Right cardiac atrium (tissue), 5 donors: Measurements from ENCODE around the gene DSN1. TPM values are rescaled to one million over a fixed set of nuclear protein-coding genes. Genes with fewer than 3 reads are reported as not detected.

Experiments
- ATAC-seq, 2 donors: fragments of 200-7000 bp; cut with Tn5 transposase; one replicate each; pipeline versions ENCODE4 v1.8.0 to v1.9.1; 2020; ENCODE audit warnings: moderate library complexity in 2 of 2, mild to moderate bottlenecking in 1 of 2
- DNase-seq, 3 donors: peaks; one replicate each; pipeline ENCODE4 v3.0.0-alpha.2; 2020
- H3K27ac ChIP-seq: one replicate; pipeline ENCODE4 v1.5.1; 2013; ENCODE audit warnings: mild to moderate bottlenecking, low read length, control low read depth, moderate library complexity
- H3K27me3 ChIP-seq: one replicate; pipeline ENCODE4 v1.6.1; 2013; ENCODE audit not compliant: control insufficient read depth, insufficient read depth
- H3K4me1 ChIP-seq: one replicate; pipeline ENCODE4 v1.6.1; 2013; ENCODE audit warnings: low read length; ENCODE audit not compliant: control insufficient read depth, insufficient read depth
- H3K4me3 ChIP-seq: one replicate; pipeline ENCODE4 v1.5.1; 2013; ENCODE audit warnings: low read length, control low read depth
- H3K9me3 ChIP-seq: one replicate; pipeline ENCODE4 v1.6.1; 2013; ENCODE audit warnings: low read length; ENCODE audit not compliant: control insufficient read depth
- WGBS: extraction: QIAGEN DNeasy Blood & Tissue Kit; methylation state at CpG from one replicate; pipeline ENCODE4 v1.1.7; 2013; 5-methylcytosine and 5-hydroxymethylcytosine counted together
- intact Hi-C, 4 donors: fragments of 100-400 bp; cut with DNase I; formaldehyde crosslinking; loops; one replicate each; pipeline versions ENCODE4 v1.11.0 to v1.14.0; 2022 to 2023
- polyA plus RNA-seq: library from polyadenylated mRNA; stranded (reverse); fragments of 200-250 nt; gene quantifications from one replicate; pipeline ENCODE4 v1.2.3, GENCODE V29; 2013
- total RNA-seq, 4 donors: library from RNA; stranded (reverse); fragmentation: NEBNext Ultra II Directional; extraction: Animal tissue kit (Norgen Biotek cat#: 25700); gene quantifications; one replicate each; pipeline ENCODE4 v1.2.1, GENCODE V29; 2021
- donor health status: healthy with polysubstance abuse.
- donor health status: DM: no; HTN: yes; CAD: no.
- donor health status: DM: no; HTN: no; CAD: no.
- donor health status: DM: no; HTN: yes; CAD: no; lungs with severe emphysema.
- donor health status: DM: yes; HTN: yes; CAD: no.

The DSN1 gene
- total and polyA plus RNA-seq, 5 donors, result 4.9 to 7.5 (median 5.3) TPM

DNA sequence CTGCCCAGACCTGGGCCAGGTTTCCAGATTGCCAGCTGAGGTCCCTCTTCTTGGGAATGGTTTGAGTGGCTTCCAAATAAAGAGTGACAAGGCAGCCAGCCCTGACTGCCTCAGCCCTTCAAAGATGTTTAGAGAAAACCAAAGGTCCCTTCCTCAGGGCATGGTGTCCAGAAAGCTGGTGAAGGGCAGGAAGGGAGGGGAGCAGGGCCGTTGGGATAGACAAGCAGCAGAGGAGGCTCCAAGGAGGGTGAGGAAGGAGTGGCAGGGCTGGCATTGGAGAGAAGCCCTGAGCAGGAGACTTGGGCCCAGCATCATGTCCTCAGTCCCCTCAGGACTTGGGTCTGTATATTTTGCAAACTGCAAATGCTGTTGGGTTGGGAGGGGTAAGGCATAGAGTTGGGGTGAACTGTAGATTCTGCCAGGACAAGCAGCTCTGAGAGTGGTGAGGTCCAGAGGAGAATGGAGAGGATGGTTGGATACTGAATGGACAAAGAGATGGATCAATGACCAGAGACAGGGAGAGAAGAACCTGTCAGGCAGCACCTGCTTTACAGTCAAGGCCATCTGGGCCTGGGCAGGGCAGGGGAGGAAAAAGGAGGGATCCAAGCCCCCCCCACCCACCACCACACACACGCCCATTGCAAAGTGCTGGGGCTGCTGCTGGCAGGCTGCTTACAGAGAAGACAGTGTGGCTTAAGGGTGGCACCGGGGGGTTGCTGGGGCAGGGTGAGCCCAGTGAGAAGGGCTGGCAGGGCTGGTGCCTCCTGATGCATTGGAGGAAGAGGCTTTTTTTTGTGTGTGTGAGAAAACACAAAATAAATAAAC lies 5.5 kb upstream of the DSN1 start:
- ATAC-seq, result no peak
- Histone ChIP-seq H3K4me3 (no peak overlapping the region), H3K27me3 (no peaks in the 10 kb centered on the region), H3K4me1 (peaks cover 3% of the 10 kb centered on the region), H3K9me3 (no peaks in the 10 kb centered on the region), H3K27ac (no peak overlapping the region)
- no peak for DNase-seq
- 59% methylated on average over 3 of the region's 3 CpGs for WGBS
- intact Hi-C loops, result no loop called here

DNA sequence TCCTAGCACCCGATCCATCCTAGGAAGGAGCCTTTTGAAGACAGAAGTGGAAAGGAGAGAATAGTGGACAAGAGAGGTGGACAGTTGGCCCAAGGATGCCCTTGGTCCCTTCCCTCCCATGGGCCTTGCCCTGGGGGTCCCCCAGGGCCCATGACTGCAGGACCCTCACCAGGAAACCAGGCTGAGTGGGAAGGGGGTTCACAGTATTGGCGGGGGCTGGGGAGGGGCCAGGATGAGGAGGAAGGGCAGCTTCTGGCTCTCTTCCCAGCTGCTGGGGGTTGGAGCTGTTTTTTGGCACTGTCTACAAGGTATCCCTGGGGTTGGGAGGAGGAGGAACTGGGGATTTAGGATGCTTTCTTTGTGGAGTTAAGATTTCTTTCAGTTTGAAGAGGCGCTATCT lies 4.0 kb upstream of the DSN1 start:
- DNase-seq, result no peak

DNA sequence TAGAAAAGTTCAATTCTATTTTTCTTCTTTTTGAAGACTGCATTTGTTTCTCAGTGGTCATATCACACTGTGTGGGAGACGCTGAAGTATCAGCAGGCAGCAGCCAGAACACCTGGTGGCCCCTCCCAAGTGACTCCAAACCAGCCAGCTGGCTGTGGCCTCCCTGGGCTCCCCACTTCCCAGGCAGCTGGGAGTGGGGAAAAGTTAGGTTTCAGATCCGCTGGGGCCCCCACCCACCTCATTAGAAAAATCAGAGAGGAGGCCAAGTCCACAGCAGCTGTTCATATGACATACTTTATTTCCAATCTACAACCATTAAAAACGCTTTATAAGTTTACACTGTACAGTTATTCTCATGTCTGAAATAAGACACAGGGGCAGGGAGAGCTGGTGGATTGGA lies 3.6 kb upstream of the DSN1 start:
- no peak overlapping the region for H3K4me3 ChIP-seq
- intact Hi-C loops, result no loop called here
- H3K9me3 ChIP-seq, result no peaks in the 10 kb centered on the region
- no peak overlapping the region for H3K27ac ChIP-seq
- 65% methylated on average over 3 of the region's 3 CpGs for WGBS
- no peaks in the 10 kb centered on the region for H3K27me3 ChIP-seq
- peaks cover 5% of the 10 kb centered on the region for H3K4me1 ChIP-seq
- DNase-seq, result no peak
- no peak for ATAC-seq

More for the DNA sequence above, 4.0 kb upstream of the DSN1 start:
- Histone ChIP-seq H3K27me3 (no peaks in the 10 kb centered on the region), H3K4me1 (peaks cover 5% of the 10 kb centered on the region), H3K4me3 (no peak overlapping the region), H3K9me3 (no peaks in the 10 kb centered on the region), H3K27ac (no peak overlapping the region)
- 60% methylated on average over 3 of the region's 3 CpGs for WGBS
- ATAC-seq, result no peak
- intact Hi-C loops, result no loop called here

DNA sequence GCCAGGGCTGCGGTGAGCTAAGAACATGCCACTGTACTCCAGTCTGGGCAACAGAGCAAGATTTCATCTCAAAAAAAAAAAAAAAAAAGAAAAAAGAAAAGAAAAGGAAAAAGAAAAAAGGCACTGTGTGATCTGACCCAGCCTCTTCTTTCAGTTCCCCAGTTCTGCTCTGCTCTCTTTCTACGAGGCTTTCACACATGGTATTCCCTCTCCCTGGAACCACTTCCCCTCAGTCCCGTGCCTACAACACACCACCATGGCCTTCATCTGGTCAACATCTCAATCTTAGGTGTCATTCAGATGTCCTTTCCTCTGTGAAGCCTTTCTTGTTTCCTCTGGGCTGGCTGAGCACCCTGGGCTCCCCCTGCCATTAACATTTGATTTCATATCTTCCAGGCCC lies 2.3 kb upstream of the DSN1 start:
- no peaks in the 10 kb centered on the region for H3K27me3 ChIP-seq
- H3K4me1 ChIP-seq, result peaks cover 5% of the 10 kb centered on the region
- no peak overlapping the region for H3K4me3 ChIP-seq
- intact Hi-C loops, result loop anchor here in 1 of 4 donors (2.0 kb wide), 1 partner anchor 87 kb away; a partner anchor contains a TSS
- DNase-seq (no peak), ATAC-seq (no peak)
- no peaks in the 10 kb centered on the region for H3K9me3 ChIP-seq
- 84% methylated on average over 3 of the region's 3 CpGs for WGBS
- no peak overlapping the region for H3K27ac ChIP-seq

DNA sequence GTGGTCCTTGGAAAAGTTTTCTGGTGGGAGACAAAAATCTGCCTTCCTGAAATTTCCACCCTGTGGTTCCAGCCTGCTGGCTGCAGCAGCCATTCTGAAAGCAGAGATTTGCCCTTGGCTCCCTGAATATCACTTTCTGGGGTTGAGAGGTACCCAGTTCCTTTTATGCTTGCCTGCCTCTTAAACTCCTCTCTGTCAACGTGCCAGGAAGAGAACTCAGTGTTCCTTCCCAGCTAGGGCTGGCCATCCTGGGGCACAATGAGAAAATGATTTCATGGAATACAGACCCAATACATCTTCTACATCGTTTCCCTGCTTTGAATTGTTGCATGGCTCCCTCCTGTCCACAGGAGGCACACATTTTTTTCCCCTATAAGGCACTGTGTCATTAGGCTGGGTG lies 1.6 kb upstream of the DSN1 start:
- WGBS, result 66% methylated on average over 2 of the region's 2 CpGs
- DNase-seq, result no peak
- intact Hi-C loops, result loop anchor here in 1 of 4 donors (2.0 kb wide), 1 partner anchor 88 kb away; a partner anchor contains a TSS

DNA sequence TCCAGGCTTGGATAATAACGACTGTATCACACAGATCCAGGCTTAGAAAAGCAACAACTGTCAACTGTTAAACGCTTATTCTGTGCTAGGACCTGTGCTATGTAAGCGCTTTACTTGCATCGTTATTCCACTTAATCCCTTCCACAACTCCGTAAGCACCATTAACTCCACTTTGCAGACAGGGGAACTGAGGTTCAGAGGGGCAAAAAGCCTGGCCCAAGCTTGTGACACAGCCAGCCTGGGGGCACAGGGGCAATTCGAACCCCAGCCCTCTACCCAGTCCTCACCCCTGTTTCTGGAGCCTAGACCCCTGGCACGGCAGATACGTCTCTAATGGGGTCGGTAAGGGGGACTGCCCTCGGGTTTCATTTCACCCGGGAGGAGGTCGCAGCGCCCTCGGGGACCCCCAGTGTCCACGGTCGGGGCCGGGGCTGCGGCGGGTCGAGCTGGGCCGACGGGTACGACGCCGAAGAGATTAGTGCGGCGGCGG lies 411 bp downstream of the DSN1 start:
- under 1% methylated on average over 28 of the region's 28 CpGs for WGBS
- ATAC-seq, result peak in 1 of 2 donors; percentile 59

More for the DNA sequence above, 1.6 kb upstream of the DSN1 start:
- no peak overlapping the region for H3K4me3 ChIP-seq
- no peaks in the 10 kb centered on the region for H3K27me3 ChIP-seq
- H3K27ac ChIP-seq, result peak overlapping the region; percentile 86
- no peaks in the 10 kb centered on the region for H3K9me3 ChIP-seq
- ATAC-seq, result no peak
- peaks cover 5% of the 10 kb centered on the region for H3K4me1 ChIP-seq

DNA sequence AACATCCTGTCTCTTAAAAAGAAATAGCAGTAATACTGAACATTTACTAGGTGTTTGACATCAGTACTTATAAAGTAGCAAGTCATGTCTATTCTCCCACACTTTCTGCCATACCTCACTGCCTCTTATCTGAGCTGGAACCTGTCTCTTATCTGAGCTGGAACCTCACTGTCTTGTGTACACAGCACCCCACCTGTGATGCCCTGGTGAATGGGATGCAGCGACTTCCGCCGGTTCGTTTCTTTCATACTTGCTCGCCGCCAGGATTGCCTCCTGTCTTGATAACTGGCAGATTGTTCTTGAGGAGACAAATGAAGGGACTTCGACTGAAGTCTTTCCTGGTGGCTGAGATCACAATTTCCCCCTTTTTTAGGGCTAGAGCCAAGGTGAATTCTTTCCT lies 2.9 kb downstream of the DSN1 start:
- peaks cover 5% of the 10 kb centered on the region for H3K4me1 ChIP-seq
- 69% methylated on average over 7 of the region's 7 CpGs for WGBS
- H3K9me3 ChIP-seq, result no peaks in the 10 kb centered on the region
- no peak for ATAC-seq
- no peak overlapping the region for H3K27ac ChIP-seq
- no peak overlapping the region for H3K4me3 ChIP-seq
- intact Hi-C loops, result no loop called here
- no peak for DNase-seq
- no peaks in the 10 kb centered on the region for H3K27me3 ChIP-seq

More for the DNA sequence above, 411 bp downstream of the DSN1 start:
- H3K27me3 ChIP-seq, result no peaks in the 10 kb centered on the region
- no peak for DNase-seq
- no peaks in the 10 kb centered on the region for H3K9me3 ChIP-seq
- peak overlapping the region; percentile 59 for H3K4me3 ChIP-seq
- no peak overlapping the region for H3K27ac ChIP-seq
- H3K4me1 ChIP-seq, result peaks cover 5% of the 10 kb centered on the region
- intact Hi-C loops, result no loop called here

DNA sequence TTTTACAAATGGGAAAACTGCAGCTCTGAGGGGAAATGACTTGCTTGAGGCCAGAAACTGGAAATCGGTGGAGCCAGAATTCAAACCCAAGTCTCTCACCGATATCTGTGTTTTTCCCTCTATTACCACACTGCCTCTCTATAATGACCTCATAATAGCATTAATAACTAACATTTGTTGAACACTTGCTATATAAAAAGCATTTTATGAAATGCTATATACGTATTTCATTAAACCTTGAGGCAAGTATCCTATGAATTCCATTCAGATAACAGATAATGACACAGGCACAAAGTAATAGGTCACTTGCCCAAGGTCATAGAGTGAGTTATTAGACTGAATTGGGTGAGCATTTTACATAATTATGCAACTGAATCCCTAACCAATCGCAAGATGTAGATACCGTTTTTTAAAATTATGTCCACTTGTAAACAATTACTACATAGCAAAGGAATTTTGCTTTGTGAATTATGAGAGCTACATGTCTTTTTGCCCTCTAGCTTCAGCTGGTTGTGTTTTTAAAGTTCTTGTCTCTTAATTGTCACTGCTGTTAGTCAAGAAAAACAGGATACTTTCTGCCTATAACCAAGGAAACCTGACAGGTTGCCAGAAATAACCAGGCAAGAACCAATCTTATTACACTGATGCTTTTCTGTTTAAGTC lies 4.7 kb downstream of the DSN1 start:
- ATAC-seq (no peak), DNase-seq (no peak)
- Histone ChIP-seq H3K9me3 (no peaks in the 10 kb centered on the region), H3K4me3 (no peak overlapping the region), H3K27me3 (no peaks in the 10 kb centered on the region), H3K4me1 (peaks cover 2% of the 10 kb centered on the region), H3K27ac (no peak overlapping the region)
- intact Hi-C loops, result no loop called here
- WGBS, result 48% methylated on average over 5 of the region's 5 CpGs

DNA sequence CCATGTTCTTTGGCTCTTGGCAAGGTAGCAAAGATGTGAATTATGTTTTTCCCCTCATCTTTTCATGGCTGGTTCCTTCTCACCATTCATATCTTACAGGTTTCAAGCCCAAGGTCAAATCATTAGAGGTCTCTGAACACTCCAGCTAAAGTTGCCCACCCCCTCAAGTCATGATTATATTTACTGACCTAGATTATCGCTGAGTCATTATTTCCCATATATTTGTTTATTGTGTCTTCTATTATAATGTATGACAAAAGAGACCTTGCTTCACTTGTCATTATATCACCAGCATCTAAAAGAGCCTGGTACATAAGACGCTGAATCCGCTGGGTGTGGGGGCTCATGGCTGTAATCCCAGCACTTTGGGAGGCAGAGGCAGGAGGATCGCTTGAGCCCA lies 12.4 kb downstream of the DSN1 start:
- ATAC-seq, result no peak
- intact Hi-C loops, result loop anchor here in 1 of 4 donors (5.0 kb wide), 1 partner anchor 144 kb away; no protein-coding TSS in a partner anchor
- Histone ChIP-seq H3K4me3 (no peak overlapping the region), H3K27me3 (no peaks in the 10 kb centered on the region), H3K4me1 (no peaks in the 10 kb centered on the region), H3K27ac (no peak overlapping the region), H3K9me3 (no peaks in the 10 kb centered on the region)
- 99% methylated on average over 4 of the region's 4 CpGs for WGBS
- no peak for DNase-seq

DNA sequence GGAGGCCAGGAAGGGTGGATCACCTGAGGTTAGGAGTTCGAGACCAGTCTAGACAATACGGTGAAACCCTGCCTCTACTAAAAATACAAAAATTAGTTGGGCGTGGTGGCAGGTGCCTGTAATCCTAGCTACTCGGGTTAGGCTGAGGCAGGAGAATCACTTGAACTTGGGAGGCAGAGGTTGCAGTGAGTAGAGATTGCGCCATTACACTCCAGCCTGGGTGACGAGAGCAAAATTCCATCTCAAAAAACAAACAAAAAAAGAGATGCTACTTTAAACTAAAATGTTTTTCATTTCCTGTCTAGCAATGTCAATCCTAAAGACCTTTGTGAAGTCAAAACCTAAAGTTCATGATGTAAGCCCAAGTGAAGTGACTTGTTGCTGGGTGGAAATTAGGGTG lies 12.9 kb downstream of the DSN1 start:
- no peaks in the 10 kb centered on the region for H3K9me3 ChIP-seq
- no peaks in the 10 kb centered on the region for H3K4me1 ChIP-seq
- intact Hi-C loops, result loop anchor here in 1 of 4 donors (5.0 kb wide), 1 partner anchor 143 kb away; no protein-coding TSS in a partner anchor
- no peak for DNase-seq
- H3K27me3 ChIP-seq, result no peaks in the 10 kb centered on the region
- 92% methylated on average over 6 of the region's 6 CpGs for WGBS
- ATAC-seq, result no peak
- H3K4me3 ChIP-seq, result no peak overlapping the region
- no peak overlapping the region for H3K27ac ChIP-seq

DNA sequence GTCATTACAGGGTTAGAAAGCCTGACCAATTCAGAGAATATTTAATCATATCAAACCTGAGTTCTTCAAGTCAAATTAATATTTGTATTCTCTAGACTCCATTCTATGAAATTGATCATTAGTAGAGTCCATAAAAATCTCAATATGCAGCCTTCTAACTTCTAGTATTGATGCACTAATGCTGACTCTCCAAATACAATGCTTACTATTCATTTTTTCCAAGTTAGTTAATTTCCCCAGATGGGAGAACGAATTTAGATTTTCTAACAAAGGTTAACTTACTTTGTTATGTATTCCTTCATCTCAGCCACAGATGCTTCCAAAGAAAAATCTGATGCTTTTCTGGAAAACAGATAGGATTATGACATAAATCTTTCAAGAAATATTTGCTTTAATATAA lies 15.3 kb downstream of the DSN1 start:
- ATAC-seq (no peak), DNase-seq (no peak)
- Histone ChIP-seq H3K27me3 (no peaks in the 10 kb centered on the region), H3K4me3 (no peak overlapping the region), H3K4me1 (no peaks in the 10 kb centered on the region), H3K27ac (no peak overlapping the region), H3K9me3 (no peaks in the 10 kb centered on the region)
- WGBS, result 78% methylated on average over 1 of the region's 1 CpG
- intact Hi-C loops, result no loop called here
